AG04449 (cell line): ENCODE measurements around the gene PLK3.

Experiments used
- CTCF ChIA-PET: fragments of 350-600 bp; formaldehyde crosslinking; extraction: SDS; loops from one replicate; lab custom pipeline; 2021; ENCODE audit warnings: antibody characterized with exemption; lab: Yijun Ruan, JAX
- POLR2A ChIA-PET: fragments of 400-600, 350-600 bp; formaldehyde crosslinking; extraction: SDS; loops from one replicate; lab custom pipeline; 2020; ENCODE audit warnings: antibody characterized with exemption, inconsistent platforms; lab: Yijun Ruan, JAX
- DNase-seq: peaks from one replicate; pipeline ENCODE4 v3.0.0-alpha.2; 2010; ENCODE audit warnings: low read depth, low spot score
- H3K4me3 ChIP-seq: 2 replicates; pipeline ENCODE4 v1.5.1; 2011; ENCODE audit warnings: low read depth, mild to moderate bottlenecking, control low read depth, low read length
- CTCF ChIP-seq: IDR thresholded peaks from one replicate; pipeline ENCODE4 v1.5.1; 2011; ENCODE audit warnings: mild to moderate bottlenecking, moderate library complexity, low read length, control low read depth, inconsistent platforms; ENCODE audit not compliant: insufficient read depth; ENCODE audit errors: missing control alignments

The PLK3 gene

GRCh38 chr1:44780583-44781121, 19.5 kb upstream of the PLK3 start:
- DNase-seq = no peak
- CTCF ChIA-PET = interaction anchor here (0.7 to 3.7 kb wide), 5 partner anchors 10 to 49 kb away, joined by 3 to 14 read pairs (median 11); partner anchors contain the start of genes PLK3 and RNU5D-1
- POLR2A ChIA-PET = interaction anchor here (0.9 to 1.4 kb wide), 5 partner anchors 10 to 37 kb away, joined by 3 to 5 read pairs (median 3); partner anchors contain the start of genes BTBD19 and PLK3
- H3K4me3 ChIP-seq = no peak overlapping the region
- TF ChIP-seq CTCF = no peak

- POLR2A ChIA-PET = interaction anchor here (1.2 to 2.4 kb wide), 3 partner anchors 8 to 35 kb away, joined by 6 to 8 read pairs (median 7); partner anchors contain the start of genes PLK3 and RPS8
- CTCF ChIA-PET = interaction anchor here (1.0 to 6.4 kb wide), 4 partner anchors 10 to 55 kb away, joined by 3 to 40 read pairs (median 14); partner anchors contain the start of genes PLK3 and RNU5D-1
- no peak for TF ChIP-seq CTCF
- peak overlapping the region; percentile 36 for H3K4me3 ChIP-seq
- DNase-seq = no peak
Measured at GRCh38 chr1:44783697-44784093, 16.5 kb upstream of the PLK3 start.

GRCh38 chr1:44784094-44785028, 15.8 kb upstream of the PLK3 start:
- peak overlapping the region; percentile 36 for H3K4me3 ChIP-seq
- ChIA-PET POLR2A (interaction anchor here (1.2 to 2.4 kb wide), 3 partner anchors 9 to 35 kb away, joined by 5 to 7 read pairs (median 6); partner anchors contain the start of gene RPS8), CTCF (interaction anchor here (0.9 to 6.4 kb wide), 9 partner anchors 9 to 230 kb away, joined by 3 to 40 read pairs (median 7); partner anchors contain the start of genes BTBD19, PLK3, RNU5D-1 and RPS8)
- DNase-seq = no peak
- TF ChIP-seq CTCF = peak; percentile 2

GRCh38 chr1:44785029-44785380, 15.2 kb upstream of the PLK3 start:
- no peak overlapping the region for H3K4me3 ChIP-seq
- ChIA-PET POLR2A (interaction anchor here (1.5 to 2.4 kb wide), 2 partner anchors 9 to 34 kb away, joined by 5 to 7 read pairs; partner anchors contain the start of gene RPS8), CTCF (interaction anchor here (0.9 to 6.4 kb wide), 10 partner anchors 9 to 229 kb away, joined by 3 to 40 read pairs (median 8); partner anchors contain the start of genes BTBD19, PLK3 and RPS8)
- TF ChIP-seq CTCF = no peak
- DNase-seq = no peak

GRCh38 chr1:44785501-44786137, 14.6 kb upstream of the PLK3 start:
- H3K4me3 ChIP-seq = peak overlapping the region; percentile 50
- DNase-seq = no peak
- TF ChIP-seq CTCF = no peak
- ChIA-PET CTCF (interaction anchor here (1.0 to 6.4 kb wide), 9 partner anchors 8 to 233 kb away, joined by 3 to 40 read pairs (median 8); partner anchors contain the start of genes BTBD19, PLK3 and RPS8), POLR2A (interaction anchor here (1.2 to 2.4 kb wide), 4 partner anchors 10 to 34 kb away, joined by 4 to 7 read pairs (median 6); partner anchors contain the start of genes PLK3 and RPS8)
